HepG2 (cell line): ENCODE measurements around the gene KIF24. TPM values are rescaled to one million over a fixed set of nuclear protein-coding genes. Genes with fewer than 3 reads are reported as not detected.

ENCODE experiments used
- ARID2 ChIP-seq: sonication (generic); formaldehyde crosslinking; IDR thresholded peaks from 2 replicates; pipeline ENCODE4 v1.8.1; 2022; ENCODE audit warnings: mild to moderate bottlenecking, missing genetic modification reagents, borderline replicate concordance
- BRD4 ChIP-seq: sonication (generic); formaldehyde crosslinking; IDR thresholded peaks from 2 replicates; pipeline ENCODE4 v1.4.0; 2020; ENCODE audit warnings: missing genetic modification reagents
- E2F5 ChIP-seq: sonication (generic); formaldehyde crosslinking; conservative IDR thresholded peaks from 2 replicates; pipeline ENCODE4 v1.4.0; 2020; ENCODE audit warnings: missing genetic modification reagents
- GATA4 ChIP-seq: sonication (generic); IDR thresholded peaks from 2 replicates; pipeline ENCODE4 v1.6.1; 2016; ENCODE audit warnings: antibody characterized with exemption, low read depth, borderline replicate concordance
- GPN1 ChIP-seq: sonication (generic); formaldehyde crosslinking; IDR thresholded peaks from 2 replicates; pipeline ENCODE4 v1.5.1; 2020; ENCODE audit warnings: missing genetic modification reagents, borderline replicate concordance
- HNF4G ChIP-seq, 2 experiments: sonication (generic) in 1 of 2; formaldehyde crosslinking in 1 of 2; IDR thresholded peaks; 2 replicates each; pipeline versions ENCODE4 v1.4.0 to v1.6.1; 2011 to 2020; ENCODE audit warnings: borderline replicate concordance in 2 of 2, low read depth in 2 of 2, mild to moderate bottlenecking in 2 of 2, low read length in 1 of 2, missing genetic modification reagents in 1 of 2, moderate library complexity in 1 of 2
- POLR2AphosphoS5 ChIP-seq: IDR thresholded peaks from 2 replicates; pipeline ENCODE4 v1.6.1; 2012; ENCODE audit warnings: low read depth, low read length
- TEAD3 ChIP-seq: optimal IDR thresholded peaks from 2 replicates; pipeline ENCODE3; 2016; ENCODE audit warnings: borderline replicate concordance
- TRAFD1 ChIP-seq: sonication (generic); formaldehyde crosslinking; IDR thresholded peaks from 2 replicates; pipeline ENCODE4 v1.5.1; 2020; ENCODE audit warnings: missing genetic modification reagents, mild to moderate bottlenecking, borderline replicate concordance
- TRIM22 ChIP-seq: fragments of 450-650 bp; IDR thresholded peaks from 2 replicates; pipeline ENCODE4 v1.6.1; 2017
- ZBTB44 ChIP-seq: sonication (generic); formaldehyde crosslinking; IDR thresholded peaks from 2 replicates; pipeline ENCODE4 v1.4.0; 2020; ENCODE audit warnings: missing genetic modification reagents
- ZNF501 ChIP-seq: sonication (generic); formaldehyde crosslinking; IDR thresholded peaks from 2 replicates; pipeline ENCODE4 v1.5.1; 2020; ENCODE audit warnings: mild to moderate bottlenecking, moderate library complexity, missing genetic modification reagents
- ZNF512B ChIP-seq: sonication (generic); formaldehyde crosslinking; IDR thresholded peaks from 2 replicates; pipeline ENCODE4 v1.5.1; 2020; ENCODE audit warnings: missing genetic modification reagents, mild to moderate bottlenecking, borderline replicate concordance
- ZNF569 ChIP-seq: sonication (generic); formaldehyde crosslinking; IDR thresholded peaks from 2 replicates; pipeline ENCODE4 v1.5.0; 2020; ENCODE audit warnings: mild to moderate bottlenecking, missing genetic modification reagents, moderate library complexity, borderline replicate concordance
- ZNF589 ChIP-seq: sonication (generic); formaldehyde crosslinking; conservative IDR thresholded peaks from 2 replicates; pipeline ENCODE4 v1.8.0; 2022; ENCODE audit warnings: mild to moderate bottlenecking, moderate library complexity, missing genetic modification reagents
- ZNF770 ChIP-seq: sonication (generic); formaldehyde crosslinking; IDR thresholded peaks from 2 replicates; pipeline ENCODE4 v1.5.0; 2020; ENCODE audit warnings: mild to moderate bottlenecking, missing genetic modification reagents
- polyA plus RNA-seq, 8 experiments: library from polyadenylated mRNA; depleted of rRNA in 3 of 8; stranded (reverse) in 7 of 8; unstranded in 1 of 8; fragments of >200 nt; fragmentation: Illumina TruSeq in 4 of 8; extraction: Trizol in 4 of 8; gene quantifications; 2 replicates each; pipeline versions ENCODE4 v1.2.1 to v1.2.3, GENCODE V29; 2011 to 2016; ENCODE audit warnings: low read depth in 4 of 8, missing spikeins in 1 of 8, mixed read lengths in 1 of 8; ENCODE audit not compliant: insufficient read depth in 1 of 8
- total RNA-seq, 5 experiments: library from RNA; depleted of rRNA; stranded (reverse); fragments of >200 nt; fragmentation: Illumina TruSeq; extraction: Trizol; gene quantifications; 2 replicates each; pipeline ENCODE4 v1.2.3, GENCODE V29; 2016; ENCODE audit warnings: low read depth in 1 of 5

Gene KIF24
- total and polyA plus RNA-seq, 2 of the 13 experiments (the other 11 are each of a cell fraction or from before 2014, with no cell fraction given), result 1.1 to 3.0 TPM

GRCh38 chr9:34375901-34376595, 47.0 kb upstream of the KIF24 start (continued):
- TF ChIP-seq ZNF512B (CRISPR knock-in tag) (no peak), TEAD3 (CRISPR knock-in tag) (peak; percentile 8), BRD4 (CRISPR knock-in tag) (0 out of 2 replicates have a peak, but pooled peaks have one; percentile 42), ZNF589 (CRISPR knock-in tag) (no peak), ZBTB44 (CRISPR knock-in tag) (no peak), ARID2 (CRISPR knock-in tag) (no peak; the same call in 1 of the 2 replicates), POLR2AphosphoS5 (no peak), E2F5 (CRISPR knock-in tag) (no peak), ZNF501 (CRISPR knock-in tag) (no peak), TRAFD1 (CRISPR knock-in tag) (no peak; the same call in 1 of the 2 replicates), HNF4G (IDR thresholded peaks at IDR 0.05; ENCODE audit: borderline replicate concordance, low read depth, low read length) (no peak), HNF4G (CRISPR knock-in tag; IDR thresholded peaks at IDR 0.05; ENCODE audit: borderline replicate concordance, low read depth) (no peak; the same call in 1 of the 2 replicates), ZNF770 (CRISPR knock-in tag) (no peak), TRIM22 (no peak), ZNF569 (CRISPR knock-in tag) (no peak), GPN1 (no peak), GATA4 (no peak)
